NB4 (cell line): ENCODE measurements around the gene RELL1.

Experiments used
- MYC ChIP-seq: IDR thresholded peaks from 2 replicates; pipeline ENCODE4 v1.6.1; 2011; ENCODE audit warnings: low read depth, low read length
- POLR2A ChIP-seq: IDR thresholded peaks from 2 replicates; pipeline ENCODE4 v1.6.1; 2011; ENCODE audit warnings: mild to moderate bottlenecking; ENCODE audit not compliant: insufficient read length; ENCODE audit errors: extremely low read depth
- TF ChIP-seq, protein P1 (sequence below): IDR thresholded peaks from one replicate; pipeline ENCODE4 v1.5.1; 2012; ENCODE audit warnings: low read depth, low read length
- TF ChIP-seq, protein P2 (sequence below): IDR thresholded peaks from 2 replicates; pipeline ENCODE4 v1.6.1; 2011; ENCODE audit warnings: low read depth, low read length

GRCh38 chr4:37631551-37631950, 54.6 kb downstream of the RELL1 start:
- TF ChIP-seq, protein P1, sequence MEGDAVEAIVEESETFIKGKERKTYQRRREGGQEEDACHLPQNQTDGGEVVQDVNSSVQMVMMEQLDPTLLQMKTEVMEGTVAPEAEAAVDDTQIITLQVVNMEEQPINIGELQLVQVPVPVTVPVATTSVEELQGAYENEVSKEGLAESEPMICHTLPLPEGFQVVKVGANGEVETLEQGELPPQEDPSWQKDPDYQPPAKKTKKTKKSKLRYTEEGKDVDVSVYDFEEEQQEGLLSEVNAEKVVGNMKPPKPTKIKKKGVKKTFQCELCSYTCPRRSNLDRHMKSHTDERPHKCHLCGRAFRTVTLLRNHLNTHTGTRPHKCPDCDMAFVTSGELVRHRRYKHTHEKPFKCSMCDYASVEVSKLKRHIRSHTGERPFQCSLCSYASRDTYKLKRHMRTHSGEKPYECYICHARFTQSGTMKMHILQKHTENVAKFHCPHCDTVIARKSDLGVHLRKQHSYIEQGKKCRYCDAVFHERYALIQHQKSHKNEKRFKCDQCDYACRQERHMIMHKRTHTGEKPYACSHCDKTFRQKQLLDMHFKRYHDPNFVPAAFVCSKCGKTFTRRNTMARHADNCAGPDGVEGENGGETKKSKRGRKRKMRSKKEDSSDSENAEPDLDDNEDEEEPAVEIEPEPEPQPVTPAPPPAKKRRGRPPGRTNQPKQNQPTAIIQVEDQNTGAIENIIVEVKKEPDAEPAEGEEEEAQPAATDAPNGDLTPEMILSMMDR: no peak
- no peak for TF ChIP-seq POLR2A
- TF ChIP-seq, protein P2, sequence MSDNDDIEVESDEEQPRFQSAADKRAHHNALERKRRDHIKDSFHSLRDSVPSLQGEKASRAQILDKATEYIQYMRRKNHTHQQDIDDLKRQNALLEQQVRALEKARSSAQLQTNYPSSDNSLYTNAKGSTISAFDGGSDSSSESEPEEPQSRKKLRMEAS: no peak
- TF ChIP-seq MYC: no peak
